Measurements from ENCODE around the gene NAP1L4.

DNA sequence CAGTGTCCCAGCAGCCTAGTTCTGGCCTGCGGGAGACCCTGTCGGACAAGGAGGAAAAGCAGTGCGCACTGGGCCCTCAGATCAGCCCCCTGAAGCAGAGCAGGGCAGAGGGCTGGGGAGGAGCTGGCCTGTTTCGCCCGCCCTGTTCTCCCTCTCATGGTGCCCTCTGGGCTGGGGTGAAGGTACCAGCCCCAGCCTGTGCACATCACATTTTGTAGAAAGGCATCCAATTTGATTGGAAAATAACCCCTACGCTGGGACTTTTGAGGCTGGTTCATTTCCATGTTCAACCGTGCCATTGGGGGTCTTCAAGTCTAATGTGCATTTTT, 832 bp upstream of the NAP1L4 start:
- TF ChIP-seq, protein P1, sequence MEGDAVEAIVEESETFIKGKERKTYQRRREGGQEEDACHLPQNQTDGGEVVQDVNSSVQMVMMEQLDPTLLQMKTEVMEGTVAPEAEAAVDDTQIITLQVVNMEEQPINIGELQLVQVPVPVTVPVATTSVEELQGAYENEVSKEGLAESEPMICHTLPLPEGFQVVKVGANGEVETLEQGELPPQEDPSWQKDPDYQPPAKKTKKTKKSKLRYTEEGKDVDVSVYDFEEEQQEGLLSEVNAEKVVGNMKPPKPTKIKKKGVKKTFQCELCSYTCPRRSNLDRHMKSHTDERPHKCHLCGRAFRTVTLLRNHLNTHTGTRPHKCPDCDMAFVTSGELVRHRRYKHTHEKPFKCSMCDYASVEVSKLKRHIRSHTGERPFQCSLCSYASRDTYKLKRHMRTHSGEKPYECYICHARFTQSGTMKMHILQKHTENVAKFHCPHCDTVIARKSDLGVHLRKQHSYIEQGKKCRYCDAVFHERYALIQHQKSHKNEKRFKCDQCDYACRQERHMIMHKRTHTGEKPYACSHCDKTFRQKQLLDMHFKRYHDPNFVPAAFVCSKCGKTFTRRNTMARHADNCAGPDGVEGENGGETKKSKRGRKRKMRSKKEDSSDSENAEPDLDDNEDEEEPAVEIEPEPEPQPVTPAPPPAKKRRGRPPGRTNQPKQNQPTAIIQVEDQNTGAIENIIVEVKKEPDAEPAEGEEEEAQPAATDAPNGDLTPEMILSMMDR (IDR thresholded peaks at IDR 0.05; ENCODE audit: low read depth, low read length): no peak
- no peak for TF ChIP-seq POLR2A (IDR thresholded peaks at IDR 0.05; ENCODE audit: extremely low read depth, insufficient read length)
